Measurements from ENCODE around the gene PALM2AKAP2.

GRCh38 chr9:109813303-109813702 lies 33.3 kb downstream of the PALM2AKAP2 start:
- no peak for TF ChIP-seq CTCF (conservative IDR thresholded peaks at IDR 0.05)
- no peak for TF ChIP-seq EZH2 (IDR thresholded peaks at IDR 0.05; ENCODE audit: low read depth)
